Stromal cell of bone marrow (primary cell): ENCODE measurements around the gene FSTL1.
"Not testable (repeated sequence)": the region's sequence is repeated elsewhere in the genome, so short reads cannot be mapped to it uniquely, and the experiment has no call there.

Experiments
- DNase-seq: peaks from one replicate; pipeline ENCODE4 v3.0.0-alpha.2; 2012; ENCODE audit warnings: low read depth

Gene FSTL1

DNA sequence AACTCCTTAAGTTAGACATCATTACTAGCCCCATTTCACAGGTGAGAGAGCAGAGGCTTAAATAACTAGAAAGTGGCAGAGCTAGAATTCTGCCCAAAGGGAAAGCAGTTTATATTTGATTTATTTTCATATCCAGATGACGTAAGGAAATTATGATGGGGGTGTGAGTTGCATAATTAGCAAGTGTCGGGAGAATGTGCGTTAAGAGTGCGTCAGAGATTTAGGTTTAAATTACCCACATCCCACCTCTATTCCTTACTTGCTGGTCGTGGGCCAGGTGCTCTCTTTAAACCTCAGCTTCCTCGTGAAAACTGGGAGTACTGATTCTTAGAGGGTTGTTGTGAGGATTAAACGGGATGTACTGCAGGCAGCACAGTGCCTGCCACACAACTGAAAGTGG lies 32.3 kb downstream of the FSTL1 start:
- DNase-seq = no peak

DNA sequence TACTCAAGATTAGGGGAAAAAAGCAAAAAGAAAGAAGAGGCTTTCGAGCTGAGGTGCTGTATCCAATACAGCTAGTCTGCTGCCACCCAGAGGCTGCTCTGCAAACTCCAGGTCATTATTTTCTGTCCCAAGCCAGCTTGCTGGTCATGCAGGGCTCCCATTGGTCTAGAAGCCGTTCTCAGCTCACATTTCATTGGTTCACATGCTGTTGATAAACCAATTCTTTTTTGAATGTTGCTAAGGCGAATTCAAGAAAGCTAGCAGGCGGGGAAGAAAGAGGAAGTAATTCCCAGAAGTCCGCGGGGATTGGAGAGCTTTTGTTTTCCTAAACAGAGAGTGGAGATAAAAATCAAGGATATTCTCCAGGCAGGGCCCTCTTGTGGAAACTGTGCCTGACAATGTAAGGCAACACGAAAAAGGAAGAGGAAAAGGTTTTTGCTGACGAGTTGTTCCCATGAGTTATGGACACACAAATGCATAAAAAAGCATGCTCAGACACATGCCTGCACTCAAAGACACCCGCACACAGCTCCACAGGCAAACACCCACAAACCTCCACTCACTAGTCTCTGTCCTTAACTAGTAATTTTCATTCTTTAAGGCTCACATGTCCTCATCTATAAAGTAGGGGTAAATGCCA lies 33.4 kb downstream of the FSTL1 start:
- peak; percentile 99 for DNase-seq

DNA sequence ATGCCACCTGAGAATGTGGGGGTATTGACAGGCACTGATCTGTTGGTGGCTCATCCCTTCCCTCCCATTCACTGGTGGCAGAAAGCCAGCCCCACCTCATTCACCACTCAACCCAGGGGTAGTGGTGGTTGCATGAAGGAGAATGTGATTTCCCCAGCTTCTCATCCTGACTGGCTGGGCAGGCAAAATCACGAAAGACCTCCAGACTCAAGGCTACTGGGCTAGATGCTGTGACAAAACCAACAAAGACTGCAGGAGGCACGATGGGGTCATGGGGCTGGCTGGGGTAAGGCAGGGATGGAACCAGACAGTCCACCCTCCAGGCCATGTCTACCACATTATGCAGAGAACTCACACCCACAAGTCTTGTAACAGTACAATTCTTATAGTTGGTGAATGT lies 33.9 kb downstream of the FSTL1 start:
- DNase-seq = no peak

DNA sequence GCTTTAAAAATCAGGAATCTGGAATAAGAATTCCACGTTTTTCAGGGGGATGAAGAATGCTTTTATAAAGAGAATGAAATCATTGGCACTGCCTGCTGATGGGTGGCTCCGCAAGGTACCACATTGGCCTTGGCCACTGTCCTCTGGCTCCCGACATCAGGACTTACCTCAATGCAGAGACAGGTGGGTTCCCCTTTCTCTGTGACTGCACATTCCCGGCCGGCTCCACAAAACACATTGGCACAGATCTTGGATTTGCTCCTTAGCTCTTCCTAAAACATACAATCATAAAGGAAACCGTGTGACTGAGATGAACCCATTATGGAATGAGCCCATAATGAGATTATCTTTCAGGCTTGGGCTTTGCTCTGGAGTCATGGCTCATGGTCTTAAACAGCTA lies 35.0 kb downstream of the FSTL1 start:
- DNase-seq = no peak

DNA sequence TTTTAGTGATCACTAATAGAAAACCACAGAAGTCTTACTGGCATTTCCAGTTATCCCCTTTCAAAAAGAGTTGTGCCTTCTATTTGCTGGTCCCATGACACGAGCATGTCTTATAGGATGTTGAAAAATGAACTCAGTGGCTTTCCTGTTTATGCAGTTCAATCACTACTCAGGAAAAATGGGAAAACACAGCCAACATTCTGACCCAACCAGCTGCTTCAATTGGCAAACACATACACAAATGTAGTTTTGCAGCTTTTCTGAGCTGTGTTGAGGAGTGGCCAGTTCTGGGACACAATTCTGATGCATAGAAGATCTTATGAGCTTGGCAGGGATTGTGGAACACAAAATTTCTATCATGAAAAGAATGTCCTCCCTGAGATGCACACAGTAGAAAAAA lies 40.3 kb downstream of the FSTL1 start:
- no peak for DNase-seq

DNA sequence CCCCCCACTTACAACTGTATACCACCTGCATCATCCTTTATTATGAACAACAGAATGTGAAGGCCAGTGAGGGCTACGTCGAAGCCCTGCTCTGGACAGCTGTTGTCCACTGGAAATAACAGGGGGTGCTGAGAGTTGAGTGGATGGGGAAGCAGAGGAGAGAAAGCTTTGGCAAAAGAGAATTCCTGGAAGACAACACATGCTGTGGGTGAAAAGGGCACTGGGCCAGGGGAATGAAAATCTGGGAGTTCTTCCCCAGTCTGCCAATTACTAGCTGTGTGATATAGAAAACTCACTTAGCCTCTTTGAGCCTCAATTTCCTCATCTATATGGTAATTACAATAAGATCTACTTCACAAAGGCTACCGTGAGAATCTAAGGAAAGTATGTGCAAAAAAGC lies 40.7 kb downstream of the FSTL1 start:
- no peak for DNase-seq

DNA sequence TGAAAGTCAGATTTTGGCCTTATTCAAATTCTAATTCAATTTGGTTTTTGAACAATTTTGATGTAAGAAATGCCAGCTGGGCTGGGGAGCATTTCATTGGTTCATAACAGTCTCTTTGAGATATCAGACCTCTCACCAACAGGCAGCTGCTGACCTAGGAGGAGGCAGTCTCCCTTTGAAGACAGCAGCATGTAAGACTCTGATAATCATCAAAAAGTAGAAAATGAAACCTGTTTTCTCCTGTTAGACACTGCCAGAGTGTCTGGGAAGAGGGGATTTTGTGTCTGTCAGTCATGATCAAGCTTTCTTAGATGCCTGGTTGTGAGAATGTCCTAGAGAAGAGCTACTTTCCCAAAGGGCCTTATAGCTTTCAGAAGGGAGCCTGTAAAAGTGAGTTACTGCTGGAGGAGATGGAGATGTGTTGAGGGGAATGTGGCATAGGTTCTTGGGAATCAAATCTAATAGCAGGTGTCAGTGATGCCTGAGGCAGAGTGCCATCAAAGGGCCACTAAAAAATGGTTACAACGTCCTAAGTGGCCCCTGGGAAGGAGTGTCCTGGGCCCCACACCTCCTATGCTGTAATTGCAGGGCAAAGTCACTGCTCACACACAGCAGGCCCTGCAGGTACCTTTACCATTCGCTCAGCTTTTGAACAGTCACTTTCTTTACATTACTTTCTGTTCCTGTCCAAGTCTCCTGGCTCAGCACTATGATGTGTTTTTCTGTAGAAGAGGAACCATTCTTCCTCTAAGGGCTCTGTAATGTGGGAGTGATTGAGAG lies 43.1 kb downstream of the FSTL1 start:
- DNase-seq = no peak

DNA sequence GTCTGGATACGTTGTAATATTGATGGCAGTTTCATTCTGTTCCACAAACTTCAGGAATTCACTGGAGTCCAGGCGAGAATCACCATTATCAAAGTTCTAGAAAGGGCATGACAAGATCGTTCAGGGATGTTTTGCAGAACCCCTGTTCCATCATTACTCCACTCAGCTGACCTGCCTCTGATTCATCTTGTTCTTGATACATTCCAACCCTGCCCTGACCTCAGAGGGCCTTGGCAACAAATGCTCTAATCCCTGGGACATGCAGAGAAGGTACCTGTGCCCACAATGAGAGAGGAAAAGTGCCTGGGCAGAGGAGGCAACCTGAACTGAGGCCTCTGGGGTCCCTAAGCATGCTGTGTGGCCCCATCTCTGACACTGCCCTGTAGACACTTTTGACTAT lies 45.9 kb downstream of the FSTL1 start:
- DNase-seq = no peak

DNA sequence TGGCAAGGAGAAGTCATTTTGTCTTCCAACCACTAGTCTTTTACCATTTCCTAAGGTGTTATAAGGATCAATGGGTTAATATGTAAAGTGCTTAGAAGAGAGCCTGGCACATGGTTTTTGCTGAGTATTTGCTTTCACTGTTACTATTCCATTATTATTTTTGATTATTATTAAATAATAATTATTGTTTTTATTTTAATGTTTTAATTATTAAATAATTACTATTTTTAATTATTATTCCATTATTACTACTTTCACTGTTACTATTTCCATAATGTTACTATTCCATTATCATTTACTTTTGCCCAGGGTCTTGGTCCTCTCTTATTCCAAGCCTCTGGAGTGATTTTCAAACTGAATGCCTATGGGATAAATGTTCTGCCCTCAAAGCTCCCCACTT lies 48.5 kb downstream of the FSTL1 start:
- DNase-seq = no peak

DNA sequence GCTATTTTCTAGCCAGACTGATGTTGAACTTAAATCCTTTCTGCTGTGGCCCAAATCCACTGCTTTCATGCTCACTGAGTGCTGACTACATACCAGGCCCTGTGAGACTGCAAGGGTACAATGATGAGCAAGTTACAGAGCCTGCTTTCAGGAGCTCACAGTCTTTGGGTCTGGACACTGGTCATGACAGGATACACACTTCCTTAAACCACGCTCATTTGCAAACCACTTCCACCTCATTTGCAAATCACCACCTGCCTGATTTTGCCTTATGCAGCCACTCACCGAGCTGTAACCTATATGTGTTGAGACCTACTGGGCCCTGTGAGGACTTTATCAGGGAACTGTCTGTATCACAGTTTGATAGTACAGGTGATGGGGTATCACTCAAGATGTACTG lies 51.4 kb downstream of the FSTL1 start:
- no peak for DNase-seq

DNA sequence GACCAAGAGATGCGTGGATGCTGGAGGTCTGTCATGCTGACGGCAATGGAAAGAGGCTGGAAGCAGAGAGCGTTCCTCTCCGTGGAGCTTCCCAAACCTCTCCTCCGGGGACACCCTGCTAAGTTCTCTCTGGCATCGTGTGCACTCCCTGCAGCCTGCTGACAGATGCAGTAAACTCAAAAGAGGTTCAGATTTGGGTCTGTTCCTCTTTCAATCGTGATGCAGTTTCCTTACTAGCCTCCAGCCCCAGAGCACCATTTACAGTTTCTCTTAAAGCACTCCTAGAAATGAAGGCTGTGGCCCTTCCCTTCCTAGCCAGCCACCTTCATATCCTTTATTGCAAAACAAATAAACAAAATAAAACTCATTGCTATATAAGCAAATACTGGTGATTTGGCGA lies 54.3 kb downstream of the FSTL1 start:
- no peak for DNase-seq

DNA sequence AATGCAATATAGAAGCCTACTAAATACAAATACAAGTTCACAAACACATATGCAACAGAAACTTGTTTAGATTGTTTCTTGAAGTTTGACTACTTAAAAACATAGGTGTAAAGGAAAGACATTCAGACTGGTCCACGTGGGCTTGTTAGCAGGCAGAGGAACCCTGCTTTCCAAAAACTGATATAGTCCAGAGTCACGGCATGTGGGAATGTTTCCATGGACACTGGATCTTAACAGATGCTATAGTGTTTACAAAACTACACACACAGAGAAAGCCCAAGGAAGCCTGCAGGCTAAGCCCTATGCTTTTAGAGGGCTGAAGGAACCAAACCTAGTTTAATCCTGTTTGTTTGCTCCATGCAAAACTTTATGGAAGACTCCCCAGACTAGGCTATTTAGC lies 56.4 kb downstream of the FSTL1 start:
- no peak for DNase-seq

DNA sequence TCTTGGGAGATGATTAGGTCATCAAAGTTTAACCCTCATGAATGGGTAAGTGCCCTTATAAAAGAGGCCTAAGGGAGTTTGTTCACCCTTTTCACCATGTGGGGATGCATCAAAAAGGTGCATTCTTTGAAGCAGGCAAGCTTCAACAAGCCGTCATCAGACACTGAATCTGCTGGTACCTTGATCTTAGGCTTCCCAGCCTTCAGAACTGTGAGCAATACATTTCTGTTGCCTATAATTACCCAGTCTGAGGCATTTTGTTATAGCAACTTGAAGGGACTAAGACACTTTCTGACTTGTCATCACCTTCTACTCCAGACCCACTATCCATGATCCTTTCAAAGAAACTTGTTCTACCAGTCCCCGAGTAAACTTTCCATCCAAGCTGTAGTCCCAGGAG lies 57.0 kb downstream of the FSTL1 start:
- DNase-seq = no peak

DNA sequence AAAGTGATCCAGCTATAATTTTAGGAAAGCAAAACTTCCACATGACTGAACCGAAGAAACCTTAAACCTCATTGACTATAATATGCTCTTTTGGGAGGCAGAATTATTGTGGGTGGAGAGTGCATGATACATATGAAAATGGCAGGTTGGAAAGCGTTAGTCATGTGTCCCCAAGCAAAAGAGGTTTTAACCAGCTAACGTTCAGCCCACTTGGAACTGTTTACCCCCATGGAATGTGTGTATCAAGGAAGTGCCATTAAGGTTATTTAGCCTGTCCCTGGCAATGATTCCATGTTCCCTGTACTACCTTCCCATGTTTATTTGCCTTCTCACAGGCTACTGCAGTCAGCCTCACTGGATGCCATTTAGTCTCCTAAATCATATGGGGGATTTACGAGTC lies 57.5 kb downstream of the FSTL1 start:
- DNase-seq = no peak

DNA sequence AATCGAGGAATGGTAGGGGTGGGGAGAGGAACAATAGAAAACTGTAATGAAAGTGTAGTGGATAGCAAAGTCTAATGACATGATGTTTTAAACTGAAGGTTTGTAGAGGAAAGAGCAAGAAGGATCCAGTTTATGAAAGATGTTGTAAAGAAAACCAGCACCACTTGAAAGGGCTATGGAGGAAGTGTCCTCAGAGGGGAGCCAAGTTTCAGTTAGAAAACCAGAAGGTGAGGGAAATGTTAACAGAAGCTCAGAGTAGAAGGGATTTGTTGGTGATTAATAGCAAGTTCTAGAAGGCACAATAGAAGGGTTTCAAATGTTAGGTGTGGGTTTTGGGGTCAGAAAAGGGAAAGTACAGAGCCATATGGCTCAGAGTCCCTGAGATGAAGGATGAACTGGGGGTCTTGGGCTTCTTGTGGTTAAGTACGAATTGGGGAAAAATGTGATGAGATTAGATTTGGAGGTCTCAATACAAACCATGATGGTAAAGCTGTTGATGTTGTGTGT lies 67.8 kb downstream of the FSTL1 start:
- no peak for DNase-seq

DNA sequence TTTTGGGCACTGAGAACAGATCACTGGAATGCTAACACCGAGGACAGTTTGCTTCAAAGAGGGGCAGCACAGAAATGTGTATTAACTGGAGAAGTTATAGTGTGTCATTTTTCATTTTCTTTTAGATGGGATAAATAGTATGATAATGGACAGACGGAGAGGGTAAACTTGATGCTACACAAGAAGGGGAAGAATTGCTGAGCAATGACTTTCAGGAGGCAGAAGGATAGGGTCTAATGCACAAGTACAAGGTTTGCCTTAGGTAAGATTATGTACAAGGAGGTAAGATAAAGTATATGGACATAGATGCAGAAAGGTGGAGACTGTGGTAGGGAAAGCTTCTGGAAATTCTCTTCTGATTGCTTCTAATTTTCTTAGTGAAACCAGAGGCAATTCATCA lies 69.3 kb downstream of the FSTL1 start:
- DNase-seq = no peak

DNA sequence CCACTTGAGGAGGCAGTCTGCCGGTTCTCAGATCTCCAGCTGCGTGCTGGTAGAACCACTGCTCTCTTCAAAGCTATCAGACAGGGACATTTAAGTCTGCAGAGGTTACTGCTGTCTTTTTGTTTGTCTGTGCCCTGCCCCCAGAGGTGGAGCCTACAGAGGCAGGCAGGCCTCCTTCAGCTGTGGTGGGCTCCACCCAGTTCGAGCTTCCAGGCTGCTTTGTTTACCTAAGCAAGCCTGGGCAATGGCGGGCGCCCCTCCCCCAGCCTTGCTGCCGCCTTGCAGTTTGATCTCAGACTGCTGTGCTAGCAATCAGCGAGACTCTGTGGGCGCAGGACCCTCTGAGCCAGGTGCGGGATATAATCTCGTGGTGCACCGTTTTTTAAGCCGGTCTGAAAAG lies 72.8 kb downstream of the FSTL1 start:
- not testable (repeated sequence) for DNase-seq

DNA sequence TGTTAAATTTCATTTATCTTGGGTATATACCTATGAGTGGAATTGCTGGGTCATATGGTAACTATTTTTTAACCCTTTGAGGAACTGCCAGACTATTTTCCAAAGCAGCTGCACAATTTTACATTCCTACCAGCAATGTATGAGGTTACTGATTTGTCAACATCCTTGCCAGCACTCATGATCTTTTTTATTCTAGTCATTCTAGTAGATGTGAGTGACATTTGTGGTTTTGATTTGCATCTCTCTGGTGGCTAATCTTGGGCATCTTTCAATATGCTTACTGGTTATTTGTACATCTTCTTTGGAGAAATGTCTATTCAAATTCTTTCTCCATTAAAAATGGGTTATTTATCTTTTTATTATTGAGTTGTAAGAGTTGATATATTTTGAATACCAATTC lies 80.3 kb downstream of the FSTL1 start:
- DNase-seq = no peak

DNA sequence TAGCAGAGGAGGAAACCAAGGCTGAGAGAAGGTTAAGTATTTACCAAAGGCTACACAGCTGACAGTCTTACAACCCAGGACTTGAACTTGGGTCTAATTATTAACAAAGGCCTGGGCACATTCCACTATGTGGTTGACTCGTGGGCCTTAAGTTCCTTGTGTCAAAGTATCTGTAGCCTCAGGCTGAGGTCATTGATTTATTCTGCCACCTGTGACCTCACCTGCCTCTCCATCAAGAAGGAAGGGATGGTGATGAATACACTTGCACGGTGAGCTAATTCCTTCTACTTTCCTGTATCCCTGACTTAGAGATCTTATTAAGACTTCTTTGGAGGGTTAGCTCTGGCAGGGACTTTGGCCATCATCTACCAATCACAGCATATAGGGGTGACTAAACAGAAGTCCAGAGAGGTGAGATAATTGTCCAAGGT lies 81.7 kb downstream of the FSTL1 start:
- DNase-seq = no peak

DNA sequence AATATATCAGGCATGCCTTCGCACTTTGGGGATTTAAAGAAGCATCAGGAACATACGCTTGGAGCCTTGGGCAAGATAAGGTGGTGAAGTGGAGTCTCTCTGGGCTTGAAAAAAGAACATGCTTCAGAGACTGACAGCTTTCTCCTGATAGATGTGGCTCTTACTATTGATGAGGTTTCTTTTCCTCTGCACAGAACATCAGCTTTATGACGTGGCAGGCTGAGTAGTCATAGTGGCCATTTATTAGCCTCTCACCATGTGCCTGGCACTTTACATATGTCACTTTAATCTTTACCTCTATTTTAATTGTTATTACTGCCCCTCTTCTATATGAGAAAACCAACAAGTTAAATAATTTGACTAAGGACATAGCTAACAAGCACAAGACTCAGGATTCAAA lies 82.6 kb downstream of the FSTL1 start:
- DNase-seq = no peak

DNA sequence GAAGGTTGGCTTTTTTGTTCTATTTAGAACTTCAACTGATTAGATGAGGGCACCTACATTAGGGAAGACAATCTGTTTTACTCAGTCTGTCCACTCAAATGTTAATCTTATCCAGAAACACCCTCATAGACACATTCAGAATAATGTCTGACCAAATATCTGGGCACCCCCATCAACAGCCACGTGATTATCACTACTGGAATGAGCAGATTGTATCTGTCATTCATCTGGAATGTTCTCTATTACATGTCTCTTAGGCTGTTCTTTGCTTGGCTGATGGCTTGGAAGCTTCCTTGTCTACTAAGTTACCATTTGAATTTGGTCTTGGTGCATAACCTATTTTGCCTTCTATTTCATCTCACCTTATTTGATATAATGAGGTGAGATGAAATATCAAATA lies 86.0 kb downstream of the FSTL1 start:
- peak; percentile 10 for DNase-seq

DNA sequence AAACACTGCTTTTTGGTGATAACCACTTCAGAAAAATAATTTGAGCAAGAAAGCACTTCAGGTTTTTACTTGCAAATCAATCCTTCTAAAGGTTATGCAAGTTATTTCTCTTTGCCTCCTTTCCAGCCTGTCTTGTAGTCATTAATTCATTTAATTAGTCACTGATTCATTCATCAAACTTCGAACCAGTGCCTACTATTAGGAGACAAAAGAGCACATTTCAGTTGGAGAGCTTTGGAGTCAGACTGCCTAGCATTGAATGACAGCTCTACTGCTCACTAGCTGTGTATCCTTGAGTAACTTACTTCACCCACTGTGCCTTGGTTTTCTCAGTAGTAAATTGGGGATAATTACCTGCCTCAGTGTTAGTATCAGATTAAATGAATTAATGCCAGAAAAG lies 86.7 kb downstream of the FSTL1 start:
- no peak for DNase-seq

DNA sequence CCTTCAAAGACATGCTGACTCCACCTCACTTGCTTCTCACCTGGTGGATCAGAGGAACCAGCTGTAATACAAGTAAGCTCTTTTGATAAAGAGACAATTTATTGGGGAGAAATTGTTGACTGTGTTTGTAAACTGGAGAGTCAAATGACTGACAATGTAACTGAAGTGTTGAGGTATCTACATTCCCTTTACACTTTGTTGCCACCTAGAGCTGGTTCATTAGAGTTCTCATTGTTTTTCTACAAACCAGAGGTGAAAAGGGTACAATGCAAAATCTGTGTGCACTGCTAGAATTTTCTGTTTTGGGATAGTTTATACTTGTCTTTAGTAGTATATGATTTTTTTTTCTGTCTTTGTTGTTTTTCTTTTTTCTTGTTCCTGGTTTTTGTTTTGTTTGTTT lies 93.0 kb downstream of the FSTL1 start:
- DNase-seq = no peak

DNA sequence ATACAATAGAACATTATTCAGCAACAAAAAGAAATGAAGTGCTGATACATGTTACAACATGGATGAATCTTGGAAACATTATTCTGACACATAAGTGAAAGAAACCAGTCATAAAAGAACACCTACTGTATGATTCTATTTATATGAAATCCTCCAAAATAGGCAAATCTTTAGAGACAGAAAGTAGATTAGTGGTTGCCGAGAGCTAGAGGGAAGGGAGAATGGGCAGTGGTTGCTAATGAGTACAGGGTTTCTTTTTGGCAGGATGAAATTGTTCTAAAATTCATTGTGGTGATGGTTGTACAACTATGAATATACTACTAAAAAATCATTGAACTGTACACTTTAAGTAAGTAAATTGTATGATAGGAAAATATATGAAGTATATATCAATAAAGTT lies 95.3 kb downstream of the FSTL1 start:
- DNase-seq = no peak
